Measurements from ENCODE around the gene OR2B3. TPM values are rescaled to one million over a fixed set of nuclear protein-coding genes. Genes with fewer than 3 reads are reported as not detected.
"Not testable (repeated sequence)": the region's sequence is repeated elsewhere in the genome, so short reads cannot be mapped to it uniquely, and the experiment has no call there.

The OR2B3 gene
- not detected in 2 replicates for total RNA-seq

GRCh38 chr6:29087213-29087612, at the start of gene OR2B3:
Gene OR2B3, minus strand, starts transcription at chr6:29087313. Its CDS starts 65 bp downstream, at chr6:29087248.
- no peak for DNase-seq (ENCODE audit: low read depth)
- no peak within 1 kb of the TSS for H3K4me3 ChIP-seq (ENCODE audit: low read depth, low read length)
- TF ChIP-seq CTCF (conservative IDR thresholded peaks at IDR 0.05; ENCODE audit: low read depth, low read length), result no peak

GRCh38 chr6:29131691-29132090, 44.6 kb upstream of the OR2B3 start:
- no peak overlapping the region for H3K4me3 ChIP-seq (ENCODE audit: low read depth, low read length)
- no peak for TF ChIP-seq CTCF (conservative IDR thresholded peaks at IDR 0.05; ENCODE audit: low read depth, low read length)
- no peak for DNase-seq (ENCODE audit: low read depth)

- TF ChIP-seq CTCF (conservative IDR thresholded peaks at IDR 0.05; ENCODE audit: low read depth, low read length), result no peak
- DNase-seq (ENCODE audit: low read depth), result no peak
- no peak overlapping the region for H3K4me3 ChIP-seq (ENCODE audit: low read depth, low read length)
Measured at GRCh38 chr6:29130644-29131043, 43.5 kb upstream of the OR2B3 start.

GRCh38 chr6:29129326-29130012, 42.4 kb upstream of the OR2B3 start:
- no peak for DNase-seq (ENCODE audit: low read depth)

GRCh38 chr6:29114964-29115363, 27.9 kb upstream of the OR2B3 start:
- DNase-seq (ENCODE audit: low read depth), result not testable (repeated sequence)

More at GRCh38 chr6:29129326-29130012, 42.4 kb upstream of the OR2B3 start:
- TF ChIP-seq CTCF (conservative IDR thresholded peaks at IDR 0.05; ENCODE audit: low read depth, low read length), result no peak
- no peak overlapping the region for H3K4me3 ChIP-seq (ENCODE audit: low read depth, low read length)

GRCh38 chr6:29112135-29112534, 25.0 kb upstream of the OR2B3 start:
- no peak for DNase-seq (ENCODE audit: low read depth)
- no peak for TF ChIP-seq CTCF (conservative IDR thresholded peaks at IDR 0.05; ENCODE audit: low read depth, low read length)
- no peak overlapping the region for H3K4me3 ChIP-seq (ENCODE audit: low read depth, low read length)

More at GRCh38 chr6:29114964-29115363, 27.9 kb upstream of the OR2B3 start:
- H3K4me3 ChIP-seq (ENCODE audit: low read depth, low read length), result not testable (repeated sequence)

- no peak for DNase-seq (ENCODE audit: low read depth)
- no peak for TF ChIP-seq CTCF (conservative IDR thresholded peaks at IDR 0.05; ENCODE audit: low read depth, low read length)
- no peak within 1 kb of the TSS for H3K4me3 ChIP-seq (ENCODE audit: low read depth, low read length)
Measured at GRCh38 chr6:29107758-29108157, 20.6 kb upstream of the OR2B3 start, which contains the start of gene OR2J3. Gene OR2J3, plus strand, starts transcription at chr6:29108058. Its CDS starts 3,833 bp downstream, at chr6:29111891.

Data from epithelial cell of proximal tubule (primary cell).